SK-N-SH (cell line): Measurements from ENCODE around the gene DPYSL5.

Experiments used
- EP300 ChIP-seq, 2 experiments: IDR thresholded peaks; 2 replicates each; pipeline versions ENCODE4 v1.4.0 to v1.6.1; 2012; ENCODE audit warnings: borderline replicate concordance in 1 of 2, low read depth in 1 of 2, low read length in 1 of 2
- FOXM1 ChIP-seq: IDR thresholded peaks from 2 replicates; pipeline ENCODE4 v1.4.0; 2012; ENCODE audit warnings: low read depth, mild to moderate bottlenecking
- GABPA ChIP-seq: IDR thresholded peaks from 2 replicates; pipeline ENCODE4 v1.4.0; 2012; ENCODE audit warnings: low read depth, mild to moderate bottlenecking
- JUND ChIP-seq: IDR thresholded peaks from 2 replicates; pipeline ENCODE4 v1.4.0; 2012
- MEF2A ChIP-seq: IDR thresholded peaks from 2 replicates; pipeline ENCODE4 v1.4.0; 2012; ENCODE audit warnings: low read depth, borderline replicate concordance
- PBX3 ChIP-seq: IDR thresholded peaks from 2 replicates; pipeline ENCODE4; 2012
- POLR2AphosphoS5 ChIP-seq: IDR thresholded peaks from 2 replicates; pipeline ENCODE4 v1.6.1; 2012; ENCODE audit warnings: low read depth, low read length
- USF1 ChIP-seq: IDR thresholded peaks from 2 replicates; pipeline ENCODE4 v1.4.0; 2012; ENCODE audit warnings: low read depth, borderline replicate concordance
- USF2 ChIP-seq: fragments of 150-350 bp; IDR thresholded peaks from 2 replicates; pipeline ENCODE4 v1.6.1; 2017; ENCODE audit warnings: antibody characterized with exemption, low read length, low read depth, borderline replicate concordance
- YY1 ChIP-seq: IDR thresholded peaks from 2 replicates; pipeline ENCODE4 v1.4.0; 2012; ENCODE audit warnings: low read depth, mild to moderate bottlenecking
- TF ChIP-seq, protein P1 (sequence below): fragments of 200-600 bp; sonication (generic); IDR thresholded peaks from 2 replicates; pipeline ENCODE4 v1.6.1; 2017; ENCODE audit warnings: antibody characterized with exemption, mild to moderate bottlenecking, moderate library complexity
- TF ChIP-seq, protein P2 (sequence below): IDR thresholded peaks from 2 replicates; pipeline ENCODE4 v1.4.0; 2012; ENCODE audit warnings: low read depth

DNA sequence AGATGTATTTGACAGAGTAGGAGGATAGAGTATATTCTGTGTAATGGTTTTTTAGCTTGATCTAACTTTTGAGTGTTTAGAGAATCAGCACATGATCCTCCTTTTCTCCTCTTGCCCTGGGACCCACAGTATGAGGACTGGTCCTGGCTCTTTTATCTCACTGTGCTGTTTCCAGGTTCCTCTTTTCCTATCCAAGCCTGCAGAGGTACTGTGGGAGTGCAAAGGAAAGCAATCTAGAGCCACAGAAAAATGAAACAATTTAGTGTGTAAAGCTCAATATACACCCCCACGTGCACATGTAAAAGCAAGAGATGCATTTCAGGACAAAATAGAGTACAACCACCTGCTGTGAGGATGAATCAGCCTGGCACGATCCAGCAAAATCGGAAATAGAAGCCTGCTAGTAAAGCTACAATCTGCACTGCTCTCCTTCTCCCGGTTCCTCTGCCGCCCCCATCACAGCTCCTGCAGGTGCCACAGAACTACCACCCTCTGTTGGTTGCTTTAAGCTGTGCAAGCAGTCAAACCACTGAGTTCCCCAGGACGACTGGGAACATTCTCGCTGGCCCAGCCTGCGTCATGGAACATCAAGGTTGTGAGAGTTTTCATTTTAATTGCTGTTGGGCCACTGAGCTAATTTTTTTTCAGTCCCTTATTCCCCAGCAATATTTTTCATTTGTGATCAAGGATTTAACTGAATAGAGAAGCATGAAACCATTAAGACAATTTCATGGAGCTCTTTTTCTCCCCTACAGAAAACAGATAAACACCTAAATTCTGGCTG, 74.7 kb downstream of the DPYSL5 start:
- TF ChIP-seq, protein P1, sequence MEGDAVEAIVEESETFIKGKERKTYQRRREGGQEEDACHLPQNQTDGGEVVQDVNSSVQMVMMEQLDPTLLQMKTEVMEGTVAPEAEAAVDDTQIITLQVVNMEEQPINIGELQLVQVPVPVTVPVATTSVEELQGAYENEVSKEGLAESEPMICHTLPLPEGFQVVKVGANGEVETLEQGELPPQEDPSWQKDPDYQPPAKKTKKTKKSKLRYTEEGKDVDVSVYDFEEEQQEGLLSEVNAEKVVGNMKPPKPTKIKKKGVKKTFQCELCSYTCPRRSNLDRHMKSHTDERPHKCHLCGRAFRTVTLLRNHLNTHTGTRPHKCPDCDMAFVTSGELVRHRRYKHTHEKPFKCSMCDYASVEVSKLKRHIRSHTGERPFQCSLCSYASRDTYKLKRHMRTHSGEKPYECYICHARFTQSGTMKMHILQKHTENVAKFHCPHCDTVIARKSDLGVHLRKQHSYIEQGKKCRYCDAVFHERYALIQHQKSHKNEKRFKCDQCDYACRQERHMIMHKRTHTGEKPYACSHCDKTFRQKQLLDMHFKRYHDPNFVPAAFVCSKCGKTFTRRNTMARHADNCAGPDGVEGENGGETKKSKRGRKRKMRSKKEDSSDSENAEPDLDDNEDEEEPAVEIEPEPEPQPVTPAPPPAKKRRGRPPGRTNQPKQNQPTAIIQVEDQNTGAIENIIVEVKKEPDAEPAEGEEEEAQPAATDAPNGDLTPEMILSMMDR = peak; percentile 57
- no peak for TF ChIP-seq FOXM1
- TF ChIP-seq, protein P2, sequence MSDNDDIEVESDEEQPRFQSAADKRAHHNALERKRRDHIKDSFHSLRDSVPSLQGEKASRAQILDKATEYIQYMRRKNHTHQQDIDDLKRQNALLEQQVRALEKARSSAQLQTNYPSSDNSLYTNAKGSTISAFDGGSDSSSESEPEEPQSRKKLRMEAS = no peak
- no peak for TF ChIP-seq JUND
- no peak for TF ChIP-seq YY1
- no peak for TF ChIP-seq EP300 (IDR thresholded peaks at IDR 0.05; ENCODE audit: borderline replicate concordance in 1 of 2, low read depth in 1 of 2, low read length in 1 of 2)
- TF ChIP-seq MEF2A = no peak
- TF ChIP-seq USF2 = no peak
- no peak for TF ChIP-seq PBX3
- no peak for TF ChIP-seq GABPA
- TF ChIP-seq USF1 = no peak
- no peak for TF ChIP-seq POLR2AphosphoS5
